ENCODE data around the gene ELAVL1. TPM values are rescaled to one million over a fixed set of nuclear protein-coding genes. Genes with fewer than 3 reads are reported as not detected.

ELAVL1 gene
- total and polyA plus RNA-seq, 2 of the 13 experiments (the other 11 are each of a cell fraction or from before 2014, with no cell fraction given): 27.9 to 38.4 TPM

GRCh38 chr19:7959211-7959610 is 46.2 kb downstream of the ELAVL1 start:
- Histone ChIP-seq H4K20me1 (ENCODE audit: insufficient read depth, low read length) (no peaks in the 10 kb centered on the region), H3K4me1 (ENCODE audit: insufficient read depth, low read length) (peaks cover 24% of the 10 kb centered on the region), H3K79me2 (ENCODE audit: insufficient read depth, low read length) (no peaks in the 10 kb centered on the region), H3K4me2 (ENCODE audit: low read depth, low read length) (no peak overlapping the region), H3K9me3 (ENCODE audit: low read length) (no peaks in the 10 kb centered on the region), H3K4me3 (replicated peaks in 1 of 3; ENCODE audit: insufficient read depth in 1 of 3, low read depth in 2 of 3, low read length in 3 of 3) (no peak overlapping the region), H3K36me3 (replicated peaks in 1 of 2; ENCODE audit: control insufficient read depth in 1 of 2, insufficient read depth in 2 of 2, low read length in 2 of 2) (peaks cover 7 to 39% of the 10 kb centered on the region in 2 experiments; a peak in 4 of 5 replicates), H3K9ac (ENCODE audit: insufficient read depth, low read depth, low read length) (no peak overlapping the region), H3K27me3 (ENCODE audit: control insufficient read depth in 1 of 2, insufficient read depth in 2 of 2, low read length in 2 of 2) (no peaks in the 10 kb centered on the region), H3K27ac (ENCODE audit: extremely low read length, insufficient read depth, low read length) (no peak overlapping the region), H2AFZ (ENCODE audit: low read length) (no peak overlapping the region)
- in situ Hi-C loops (cut with HindIII; ENCODE audit: extremely low pct_ligation_motif_present, low pct_unique_long_range_greater_than_20kb): no loop called here
- intact Hi-C loops (cut with micrococcal nuclease; ENCODE audit: unreplicated experiment): no loop called here
- no peak for ATAC-seq
- WGBS (ENCODE audit: low lambda C conversion rate): 91% methylated on average over 6 of the region's 6 CpGs
- FAIRE-seq: no peak
- no peak for DNase-seq (ENCODE audit: low spot score)
- ChIA-PET CTCF (ENCODE audit: low intra/inter-chr PET ratio, low total read pairs) (no interaction called here), POLR2A (interaction anchor here (1.8 kb wide), 1 partner anchor 16 kb away, joined by 4 read pairs; the partner anchor contains the start of gene TIMM44)
- BruUV-seq (replicated peaks): no TSS peak
- TF ChIP-seq ZNF318 (CRISPR knock-in tag; IDR thresholded peaks at IDR 0.05): no peak
- no peak for TF ChIP-seq RORA (CRISPR knock-in tag; IDR thresholded peaks at IDR 0.05)
- TF ChIP-seq HNF1A (IDR thresholded peaks at IDR 0.05; ENCODE audit: low read depth): no peak
- no peak for TF ChIP-seq HNF1A (CRISPR knock-in tag; IDR thresholded peaks at IDR 0.05; ENCODE audit: borderline replicate concordance)
- TF ChIP-seq ZNF687 (CRISPR knock-in tag; IDR thresholded peaks at IDR 0.05): no peak
- no peak for TF ChIP-seq TEAD3 (CRISPR knock-in tag; optimal IDR thresholded peaks at IDR 0.05; ENCODE audit: borderline replicate concordance)
- no peak for TF ChIP-seq ZFP36 (IDR thresholded peaks at IDR 0.05; ENCODE audit: borderline replicate concordance, low read depth, low read length, partially characterized antibody)
